HCT116 (cell line): ENCODE measurements around the gene RTN4.

Experiments
- CBX3 ChIP-seq: IDR thresholded peaks from 2 replicates; pipeline ENCODE4 v1.6.1; 2012; ENCODE audit warnings: low read depth
- EZH2 ChIP-seq: fragments of 200-600 bp; sonication (generic); IDR thresholded peaks from 2 replicates; pipeline ENCODE4 v1.6.1; 2017; ENCODE audit warnings: antibody characterized with exemption, mixed run types
- POLR2A ChIP-seq: IDR thresholded peaks from 2 replicates; pipeline ENCODE4 v1.7.0; 2011; ENCODE audit warnings: borderline replicate concordance; ENCODE audit not compliant: insufficient read depth, insufficient read length; ENCODE audit errors: extremely low read depth
- SP1 ChIP-seq: IDR thresholded peaks from 2 replicates; pipeline ENCODE4 v1.6.1; 2012; ENCODE audit warnings: low read depth
- ZFX ChIP-seq: fragments of 450-650 bp; IDR thresholded peaks from 2 replicates; pipeline ENCODE4 v1.6.1; 2017
- TF ChIP-seq, protein P1 (sequence below), 3 experiments: fragments of 200-600 bp in 1 of 3; sonication (generic) in 1 of 3; IDR thresholded peaks in 2 of 3; conservative IDR thresholded peaks in 1 of 3; 2 replicates each; pipeline ENCODE4 v1.5.1; 2012 to 2017; ENCODE audit warnings: low read depth in 2 of 3, low read length in 2 of 3, antibody characterized with exemption in 1 of 3, borderline replicate concordance in 1 of 3, control low read depth in 1 of 3, mild to moderate bottlenecking in 1 of 3, mixed read lengths in 1 of 3, mixed run types in 1 of 3, moderate library complexity in 1 of 3; ENCODE audit not compliant: insufficient read depth in 1 of 3

DNA sequence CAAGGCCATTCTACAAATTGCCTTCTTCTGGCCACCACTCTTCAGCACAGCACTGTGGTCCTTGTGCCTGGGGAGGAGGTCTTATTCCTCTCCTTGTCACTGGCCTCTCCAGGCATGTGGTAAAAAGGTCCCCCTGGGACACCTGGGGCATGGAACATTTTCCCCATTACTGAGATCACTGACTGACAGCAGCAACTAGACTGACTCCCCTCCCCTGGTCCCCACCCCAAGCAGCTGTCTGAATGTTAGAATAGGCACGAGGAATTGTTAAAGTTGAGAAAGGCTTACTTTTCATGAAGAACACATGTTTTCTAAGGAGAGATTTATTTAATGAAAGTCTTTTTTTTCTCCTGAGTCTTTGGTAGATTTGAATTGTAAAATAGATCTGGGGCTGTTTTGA, 39.5 kb upstream of the RTN4 start:
- TF ChIP-seq SP1: no peak
- no peak for TF ChIP-seq EZH2
- TF ChIP-seq POLR2A: no peak
- TF ChIP-seq, protein P1, sequence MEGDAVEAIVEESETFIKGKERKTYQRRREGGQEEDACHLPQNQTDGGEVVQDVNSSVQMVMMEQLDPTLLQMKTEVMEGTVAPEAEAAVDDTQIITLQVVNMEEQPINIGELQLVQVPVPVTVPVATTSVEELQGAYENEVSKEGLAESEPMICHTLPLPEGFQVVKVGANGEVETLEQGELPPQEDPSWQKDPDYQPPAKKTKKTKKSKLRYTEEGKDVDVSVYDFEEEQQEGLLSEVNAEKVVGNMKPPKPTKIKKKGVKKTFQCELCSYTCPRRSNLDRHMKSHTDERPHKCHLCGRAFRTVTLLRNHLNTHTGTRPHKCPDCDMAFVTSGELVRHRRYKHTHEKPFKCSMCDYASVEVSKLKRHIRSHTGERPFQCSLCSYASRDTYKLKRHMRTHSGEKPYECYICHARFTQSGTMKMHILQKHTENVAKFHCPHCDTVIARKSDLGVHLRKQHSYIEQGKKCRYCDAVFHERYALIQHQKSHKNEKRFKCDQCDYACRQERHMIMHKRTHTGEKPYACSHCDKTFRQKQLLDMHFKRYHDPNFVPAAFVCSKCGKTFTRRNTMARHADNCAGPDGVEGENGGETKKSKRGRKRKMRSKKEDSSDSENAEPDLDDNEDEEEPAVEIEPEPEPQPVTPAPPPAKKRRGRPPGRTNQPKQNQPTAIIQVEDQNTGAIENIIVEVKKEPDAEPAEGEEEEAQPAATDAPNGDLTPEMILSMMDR (IDR thresholded peaks at IDR 0.05 in 2 of 3, conservative IDR thresholded peaks at IDR 0.05 in 1 of 3; ENCODE audit: borderline replicate concordance in 1 of 3, insufficient read depth in 1 of 3, low read depth in 2 of 3, low read length in 2 of 3): no peak
- TF ChIP-seq ZFX: no peak
- TF ChIP-seq CBX3: no peak
